ENCODE data around the gene DNM3.
"Not testable (repeated sequence)": the region's sequence is repeated elsewhere in the genome, so short reads cannot be mapped to it uniquely, and the experiment has no call there.

The DNM3 gene

GRCh38 chr1:172347416-172347815 is 506.1 kb downstream of the DNM3 start:
- no peak overlapping the region for H3K4me3 ChIP-seq (ENCODE audit: low read length)
- DNase-seq (ENCODE audit: low read depth, low spot score) = no peak

DNA sequence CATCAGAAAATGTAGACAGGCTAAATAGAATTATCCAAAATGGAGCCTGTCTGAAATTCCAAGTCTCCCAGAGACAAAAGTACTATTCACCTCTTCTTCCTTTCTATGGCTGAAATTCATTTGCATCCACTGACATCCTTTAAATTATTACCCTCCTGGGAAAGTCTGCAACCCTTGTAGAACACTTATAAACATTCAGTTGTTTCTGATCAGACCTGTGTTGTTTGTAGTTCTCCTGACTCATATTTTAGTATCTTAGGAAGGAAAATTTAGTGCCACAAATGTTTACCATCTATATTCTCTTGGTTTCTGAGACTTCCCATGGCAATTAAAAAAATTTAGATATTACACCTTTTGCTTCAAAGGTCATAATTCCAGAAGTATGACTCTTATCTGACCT is 509.6 kb downstream of the DNM3 start:
- H3K4me3 ChIP-seq (ENCODE audit: low read length) = no peak overlapping the region
- no peak for DNase-seq (ENCODE audit: low read depth, low spot score)

- H3K4me3 ChIP-seq (ENCODE audit: low read length) = no peak overlapping the region
Observed at GRCh38 chr1:172351346-172351745, 510.0 kb downstream of the DNM3 start.

GRCh38 chr1:172351754-172352161 is 510.5 kb downstream of the DNM3 start:
- no peak overlapping the region for H3K4me3 ChIP-seq (ENCODE audit: low read length)
- no peak for DNase-seq (ENCODE audit: low read depth, low spot score)

More at GRCh38 chr1:172351346-172351745, 510.0 kb downstream of the DNM3 start:
- DNase-seq (ENCODE audit: low read depth, low spot score) = no peak

DNA sequence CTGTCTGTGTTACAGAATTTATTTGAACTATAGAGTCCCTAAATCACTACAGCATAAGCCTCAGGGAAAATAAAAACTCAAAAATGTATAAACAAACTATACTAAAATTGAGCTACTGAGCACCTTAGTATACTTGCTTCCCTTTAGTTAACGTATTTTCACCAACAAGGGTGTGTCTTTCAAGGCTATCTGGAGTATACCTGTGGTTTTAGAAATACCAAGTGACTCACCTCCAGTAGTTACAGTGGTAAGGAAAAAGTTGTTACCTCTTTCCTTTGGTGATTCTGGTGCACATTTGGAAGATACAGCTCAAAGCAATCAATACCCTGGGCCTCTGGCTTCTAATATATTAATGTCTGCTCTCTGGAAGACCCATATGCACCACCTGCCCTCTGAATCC is 511.1 kb downstream of the DNM3 start:
- no peak for DNase-seq (ENCODE audit: low read depth, low spot score)
- H3K4me3 ChIP-seq (ENCODE audit: low read length) = no peak overlapping the region

- DNase-seq (ENCODE audit: low read depth, low spot score) = no peak
- H3K4me3 ChIP-seq (ENCODE audit: low read length) = no peak overlapping the region
Observed at GRCh38 chr1:172354291-172355274, 513.3 kb downstream of the DNM3 start.

DNA sequence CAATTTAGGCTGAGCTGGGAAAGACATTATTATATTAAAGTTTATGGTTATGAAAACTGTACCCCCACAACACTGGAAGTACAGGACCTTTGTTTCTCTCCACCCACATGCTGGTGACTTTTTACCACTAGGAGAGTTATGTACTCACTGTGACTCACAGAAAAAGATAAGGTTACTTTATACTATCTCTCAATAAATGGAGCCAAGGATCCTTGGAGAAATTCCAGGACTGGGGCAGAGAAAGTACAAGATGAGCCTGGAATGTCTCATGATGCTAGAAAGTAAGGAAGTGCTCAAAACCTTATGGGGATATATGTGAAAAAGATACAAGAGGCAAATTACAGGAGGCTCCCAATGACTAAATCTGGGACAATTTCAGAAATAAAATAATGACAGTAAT is 515.3 kb downstream of the DNM3 start:
- H3K4me3 ChIP-seq (ENCODE audit: low read length) = no peak overlapping the region
- DNase-seq (ENCODE audit: low read depth, low spot score) = no peak

- no peak for DNase-seq (ENCODE audit: low read depth, low spot score)
- H3K4me3 ChIP-seq (ENCODE audit: low read length) = no peak overlapping the region
Observed at GRCh38 chr1:172357753-172358385, 516.6 kb downstream of the DNM3 start.

DNA sequence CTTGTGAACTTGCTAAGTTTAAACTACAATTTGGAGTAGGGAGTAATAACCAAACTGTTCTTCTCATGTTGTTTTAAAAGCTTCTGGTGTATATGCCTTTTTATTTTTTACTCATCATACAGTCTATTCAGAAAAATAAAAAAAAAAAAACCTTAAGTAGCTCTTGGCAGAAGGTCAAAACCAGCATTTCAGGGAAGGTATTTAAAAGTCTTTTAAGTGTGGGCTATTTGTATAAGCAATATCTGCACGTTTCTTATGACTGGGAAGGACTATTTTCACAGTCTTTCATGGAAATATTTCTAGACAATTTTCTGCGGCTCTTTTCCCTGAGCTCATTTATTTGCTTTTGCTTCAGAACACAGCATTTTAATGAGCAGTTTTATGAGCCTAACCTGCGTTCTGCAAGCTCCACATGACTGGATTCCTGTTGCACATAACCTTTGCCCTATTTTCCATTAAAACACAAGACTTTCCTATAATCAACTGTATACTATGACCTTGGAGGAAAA is 518.2 kb downstream of the DNM3 start:
- DNase-seq (ENCODE audit: low read depth, low spot score) = no peak
- H3K4me3 ChIP-seq (ENCODE audit: low read length) = no peak overlapping the region

- H3K4me3 ChIP-seq (ENCODE audit: low read length) = no peak overlapping the region
Observed at GRCh38 chr1:172360511-172360910, 519.2 kb downstream of the DNM3 start.

GRCh38 chr1:172360985-172361384 is 519.7 kb downstream of the DNM3 start:
- DNase-seq (ENCODE audit: low read depth, low spot score) = no peak
- H3K4me3 ChIP-seq (ENCODE audit: low read length) = no peak overlapping the region

More at GRCh38 chr1:172360511-172360910, 519.2 kb downstream of the DNM3 start:
- no peak for DNase-seq (ENCODE audit: low read depth, low spot score)

DNA sequence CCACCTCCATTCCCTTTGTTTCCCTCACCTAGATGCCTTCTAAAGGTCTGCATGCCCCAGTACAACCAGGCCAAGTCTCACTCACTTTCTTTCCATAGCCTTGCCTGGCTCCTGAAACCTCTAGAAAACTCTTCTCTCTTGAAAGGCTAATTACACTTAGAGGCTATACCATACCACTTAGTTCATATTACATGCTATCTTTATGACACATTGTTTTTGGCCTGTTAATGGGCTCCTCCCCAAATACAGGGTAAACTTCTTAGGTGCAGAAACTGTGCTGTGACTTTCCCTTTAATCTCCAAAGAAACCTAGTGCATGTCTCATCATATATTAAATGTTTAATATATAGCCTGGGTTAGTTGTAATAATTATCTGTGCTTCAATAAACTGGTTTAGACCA is 522.6 kb downstream of the DNM3 start:
- no peak for DNase-seq (ENCODE audit: low read depth, low spot score)
- no peak overlapping the region for H3K4me3 ChIP-seq (ENCODE audit: low read length)

- not testable (repeated sequence) for DNase-seq (ENCODE audit: low read depth, low spot score); H3K4me3 ChIP-seq (ENCODE audit: low read length)
Observed at GRCh38 chr1:172371646-172372045, 530.3 kb downstream of the DNM3 start.

DNA sequence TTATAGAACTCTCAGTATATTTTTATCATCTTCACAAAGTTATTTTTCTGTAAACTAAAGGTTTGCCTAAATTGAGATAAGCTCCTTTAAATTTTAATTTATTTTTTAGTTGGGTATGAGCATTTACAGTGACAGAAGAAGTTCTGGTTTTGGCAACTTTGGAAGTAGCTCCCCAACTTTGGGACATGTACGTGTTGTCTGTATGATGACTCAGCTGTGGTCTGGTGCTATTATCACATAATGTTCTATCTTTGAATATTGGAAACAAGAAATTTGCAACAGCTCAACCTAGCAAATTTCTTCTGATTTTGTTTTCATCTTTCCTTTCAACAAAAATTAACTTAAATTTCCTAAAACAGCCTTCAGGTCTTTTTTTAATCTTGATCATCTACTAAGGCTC is 532.6 kb downstream of the DNM3 start:
- H3K4me3 ChIP-seq (ENCODE audit: low read length) = no peak overlapping the region
- no peak for DNase-seq (ENCODE audit: low read depth, low spot score)

GRCh38 chr1:172375211-172375631 is 533.9 kb downstream of the DNM3 start:
- no peak for DNase-seq (ENCODE audit: low read depth, low spot score)
- H3K4me3 ChIP-seq (ENCODE audit: low read length) = no peak overlapping the region

DNA sequence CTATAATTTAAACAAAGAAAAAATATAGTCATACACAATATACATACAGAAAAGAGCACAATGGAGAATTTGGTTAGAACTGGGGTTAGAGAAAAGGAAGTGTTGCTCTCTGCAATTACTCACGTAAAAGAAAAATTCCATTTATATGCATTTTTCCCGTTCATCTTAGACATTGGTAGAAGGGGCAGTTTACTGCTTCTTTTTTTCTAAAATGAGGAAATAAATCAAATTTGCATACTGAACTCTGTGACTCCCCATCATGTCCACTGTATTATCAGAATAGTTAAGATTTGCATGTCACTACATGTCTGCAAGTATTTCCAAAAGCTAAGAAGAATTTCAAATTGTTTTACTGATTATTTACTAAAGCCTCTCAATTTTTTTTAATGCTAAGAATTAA is 535.1 kb downstream of the DNM3 start:
- DNase-seq (ENCODE audit: low read depth, low spot score) = no peak
- H3K4me3 ChIP-seq (ENCODE audit: low read length) = no peak overlapping the region

GRCh38 chr1:172377565-172377964 is 536.3 kb downstream of the DNM3 start:
- no peak for DNase-seq (ENCODE audit: low read depth, low spot score)
- no peak overlapping the region for H3K4me3 ChIP-seq (ENCODE audit: low read length)

DNA sequence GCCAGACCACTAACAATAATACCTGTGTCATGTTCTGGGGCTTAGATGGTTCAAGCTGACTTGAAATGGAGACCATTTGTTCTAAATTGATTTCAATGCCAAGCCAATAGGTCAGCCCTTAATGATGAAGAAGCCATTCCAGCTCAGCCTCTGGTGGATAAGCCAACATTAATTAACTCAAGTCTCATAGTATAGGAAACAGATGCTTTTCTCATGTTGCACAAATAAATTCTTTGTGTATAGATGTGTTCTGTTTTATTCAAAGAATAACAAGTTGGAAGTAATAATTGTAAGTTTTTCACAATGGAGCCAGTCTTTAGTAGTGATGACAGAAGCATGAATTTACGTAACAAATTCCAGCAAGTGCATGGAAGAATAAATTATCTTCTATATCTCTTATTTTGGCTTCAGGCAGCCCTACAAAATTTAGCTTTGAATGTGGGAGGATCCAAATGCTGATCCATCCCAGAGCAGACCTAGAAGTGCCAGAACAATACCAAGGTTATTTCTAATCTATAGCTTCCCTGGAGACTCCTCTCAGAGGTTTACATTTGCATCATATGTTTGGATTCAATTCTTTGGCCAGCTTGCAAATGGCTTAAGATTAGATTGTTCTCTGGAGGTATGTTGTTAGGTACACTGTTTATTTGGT is 536.9 kb downstream of the DNM3 start:
- no peak for DNase-seq (ENCODE audit: low read depth, low spot score)
- H3K4me3 ChIP-seq (ENCODE audit: low read length) = no peak overlapping the region

DNA sequence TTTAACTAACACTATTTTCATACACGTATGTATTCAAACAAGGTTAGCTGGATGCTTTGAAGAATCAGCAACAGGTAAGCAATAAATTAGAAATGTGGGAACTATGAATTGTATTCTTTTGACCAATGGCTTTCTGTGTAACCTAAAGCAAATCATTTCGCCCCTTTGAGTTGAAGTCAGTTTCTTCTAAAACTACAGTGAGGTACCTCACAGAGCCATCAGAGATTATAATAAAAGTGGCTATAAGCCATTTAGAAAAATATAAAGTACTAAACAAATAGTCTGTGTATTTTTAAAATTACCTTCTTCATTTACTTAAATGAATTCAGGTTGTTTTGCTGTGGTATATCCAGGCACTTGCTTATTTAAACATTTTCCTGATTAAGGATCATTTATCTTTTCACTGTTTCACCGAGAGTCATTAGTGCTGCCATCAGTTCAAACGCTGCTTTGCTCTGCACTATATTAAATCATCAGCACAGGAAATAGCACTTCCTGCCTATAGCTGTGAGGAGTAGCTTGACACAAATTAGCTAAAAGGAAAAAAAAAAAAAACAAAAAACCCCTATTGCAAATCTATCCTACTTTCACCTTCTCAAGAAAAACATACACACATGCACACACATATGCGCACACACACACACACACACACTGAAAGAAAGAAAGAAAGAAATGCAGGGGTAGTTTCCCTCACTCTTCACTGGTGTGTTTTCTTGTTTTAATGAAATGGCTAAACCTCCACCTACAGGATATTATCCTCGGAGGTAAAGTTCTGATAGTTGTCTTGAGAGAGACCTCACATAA is 539.3 kb downstream of the DNM3 start:
- DNase-seq (ENCODE audit: low read depth, low spot score) = peak; percentile 76
- peak overlapping the region; percentile 10 for H3K4me3 ChIP-seq (ENCODE audit: low read length)
